OCI-LY3 (cell line): ENCODE data around the gene AP2A2.

Source experiments
- H2AFZ ChIP-seq: fragments of 200-600, 300-600 bp; shearing (Covaris generic); 2 replicates; pipeline ENCODE4 v1.6.0; 2014; ENCODE audit warnings: antibody characterized with exemption, low read depth, low read length
- H3K27ac ChIP-seq: fragments of 200-600, 300-600 bp; sonication (generic); 2 replicates; pipeline ENCODE4 v1.5.1; 2014; ENCODE audit warnings: mild to moderate bottlenecking, low read length, moderate library complexity, mixed read lengths
- H3K27me3 ChIP-seq: fragments of 200-600, 300-600 bp; sonication (generic); 2 replicates; pipeline ENCODE4 v1.6.1; 2014; ENCODE audit warnings: low read depth, low read length, mixed read lengths
- H3K36me3 ChIP-seq: fragments of 200-600, 300-600 bp; sonication (generic); replicated peaks from 2 replicates; pipeline ENCODE3; 2014; ENCODE audit warnings: low read depth, low read length, mixed read lengths
- H3K4me1 ChIP-seq: fragments of 300-600, 200-600 bp; sonication (generic); 2 replicates; pipeline ENCODE4 v1.6.1; 2014; ENCODE audit warnings: low read length, mixed read lengths
- H3K4me2 ChIP-seq: fragments of 200-600, 300-600 bp; sonication (generic); 2 replicates; pipeline ENCODE4 v1.6.1; 2014; ENCODE audit warnings: low read length, mixed read lengths
- H3K4me3 ChIP-seq: fragments of 300-600, 200-600 bp; sonication (generic); 2 replicates; pipeline ENCODE4 v1.5.1; 2014; ENCODE audit warnings: antibody characterized with exemption, mild to moderate bottlenecking, low read length, moderate library complexity
- H3K79me2 ChIP-seq: fragments of 300-600, 200-600 bp; shearing (Covaris generic); 2 replicates; pipeline ENCODE4 v1.6.1; 2014; ENCODE audit warnings: mild to moderate bottlenecking, low read length, mixed read lengths
- H3K9ac ChIP-seq: fragments of 300-600, 200-600 bp; shearing (Covaris generic); 2 replicates; pipeline ENCODE4 v1.6.0; 2014; ENCODE audit warnings: mild to moderate bottlenecking, low read length, moderate library complexity
- H3K9me3 ChIP-seq: fragments of 200-600, 300-600 bp; shearing (Covaris generic); 2 replicates; pipeline ENCODE4 v1.6.1; 2014; ENCODE audit warnings: low read length, mixed read lengths; ENCODE audit not compliant: insufficient read depth
- H4K20me1 ChIP-seq: fragments of 200-600, 300-600 bp; sonication (generic); 2 replicates; pipeline ENCODE4 v1.6.1; 2016; ENCODE audit warnings: low read length, mixed read lengths; ENCODE audit not compliant: insufficient read depth
- CTCF ChIP-seq: fragments of 200-600, 300-600 bp; sonication (generic); IDR thresholded peaks from 2 replicates; pipeline ENCODE4 v1.5.1; 2014; ENCODE audit warnings: antibody characterized with exemption, low read length, low read depth
- EZH2phosphoT487 ChIP-seq: fragments of 200-600 bp; shearing (Covaris generic); IDR thresholded peaks from 2 replicates; pipeline ENCODE4 v1.6.1; 2018; ENCODE audit warnings: antibody characterized with exemption, mixed run types, low read depth

Gene AP2A2

GRCh38 chr11:929405-929804, 3.7 kb downstream of the AP2A2 start:
- H4K20me1 ChIP-seq = 0 out of 2 replicates have a peak, but pooled peaks cover 14% of the 10 kb centered on the region
- no peak overlapping the region for H3K27ac ChIP-seq
- peaks cover 71% of the 10 kb centered on the region for H3K79me2 ChIP-seq
- no peaks in the 10 kb centered on the region for H3K27me3 ChIP-seq
- peaks cover 5% of the 10 kb centered on the region for H3K36me3 ChIP-seq
- H3K9me3 ChIP-seq = no peaks in the 10 kb centered on the region
- H3K4me1 ChIP-seq = peaks cover 5% of the 10 kb centered on the region
- no peak overlapping the region for H3K9ac ChIP-seq
- no peak overlapping the region for H3K4me2 ChIP-seq
- H3K4me3 ChIP-seq = no peak overlapping the region
- H2AFZ ChIP-seq = no peak overlapping the region
- TF ChIP-seq EZH2phosphoT487 = no peak
- no peak for TF ChIP-seq CTCF

- Histone ChIP-seq H2AFZ (no peak overlapping the region), H3K27me3 (no peaks in the 10 kb centered on the region), H3K79me2 (peaks cover 79% of the 10 kb centered on the region), H3K4me2 (no peak overlapping the region), H3K36me3 (peaks cover 5% of the 10 kb centered on the region), H3K4me3 (no peak overlapping the region), H3K9ac (no peak overlapping the region), H3K9me3 (no peaks in the 10 kb centered on the region), H3K4me1 (peaks cover 5% of the 10 kb centered on the region), H4K20me1 (0 out of 2 replicates have a peak, but pooled peaks cover 14% of the 10 kb centered on the region), H3K27ac (no peak overlapping the region)
- TF ChIP-seq EZH2phosphoT487 (no peak), CTCF (no peak)
These were observed 5.7 kb downstream of the AP2A2 start for GRCh38 chr11:931385-931784.

- TF ChIP-seq EZH2phosphoT487 (no peak), CTCF (no peak)
- no peaks in the 10 kb centered on the region for H3K27me3 ChIP-seq
These were observed 6.8 kb downstream of the AP2A2 start for GRCh38 chr11:932435-932834.

GRCh38 chr11:933142-933851, 7.6 kb downstream of the AP2A2 start:
- H3K4me1 ChIP-seq = no peaks in the 10 kb centered on the region
- H3K79me2 ChIP-seq = peaks cover 81% of the 10 kb centered on the region
- H3K27ac ChIP-seq = no peak overlapping the region
- peaks cover 5% of the 10 kb centered on the region for H3K36me3 ChIP-seq
- no peak for TF ChIP-seq CTCF
- TF ChIP-seq EZH2phosphoT487 = no peak
- H2AFZ ChIP-seq = no peak overlapping the region
- H3K9me3 ChIP-seq = no peaks in the 10 kb centered on the region
- peaks cover 21% of the 10 kb centered on the region for H4K20me1 ChIP-seq
- H3K4me3 ChIP-seq = no peak overlapping the region
- H3K9ac ChIP-seq = no peak overlapping the region
- H3K4me2 ChIP-seq = no peak overlapping the region
- H3K27me3 ChIP-seq = no peaks in the 10 kb centered on the region

More at GRCh38 chr11:932435-932834, 6.8 kb downstream of the AP2A2 start:
- Histone ChIP-seq H3K9me3 (no peaks in the 10 kb centered on the region), H3K4me2 (no peak overlapping the region), H3K36me3 (peaks cover 5% of the 10 kb centered on the region), H3K9ac (no peak overlapping the region), H3K27ac (no peak overlapping the region), H3K79me2 (peaks cover 78% of the 10 kb centered on the region), H4K20me1 (peaks cover 14% of the 10 kb centered on the region; the same call in 1 of the 2 replicates), H3K4me1 (no peaks in the 10 kb centered on the region), H3K4me3 (no peak overlapping the region), H2AFZ (no peak overlapping the region)
